PFSK-1 (cell line): ENCODE measurements around the gene PAPLN.

ENCODE experiments used
- FOXP2 ChIP-seq: optimal IDR thresholded peaks from 2 replicates; pipeline ENCODE3; 2011; ENCODE audit warnings: borderline replicate concordance, control low read depth, inconsistent platforms; ENCODE audit not compliant: insufficient read depth; ENCODE audit errors: extremely low read length, extremely low read depth
- POLR2AphosphoS5 ChIP-seq: IDR thresholded peaks from 2 replicates; pipeline ENCODE4 v1.6.1; 2012; ENCODE audit warnings: low read depth, mild to moderate bottlenecking, control low read depth, low read length, moderate library complexity
- REST ChIP-seq, 2 experiments: IDR thresholded peaks; 2 replicates each; pipeline versions ENCODE4 v1.6.1 to v1.8.0; 2011 to 2012; ENCODE audit warnings: low read depth in 2 of 2, low read length in 2 of 2, control low read depth in 1 of 2, inconsistent platforms in 1 of 2, mild to moderate bottlenecking in 1 of 2, moderate library complexity in 1 of 2; ENCODE audit not compliant: insufficient read depth in 1 of 2
- SIN3A ChIP-seq: IDR thresholded peaks from 2 replicates; pipeline ENCODE4 v1.6.1; 2012; ENCODE audit warnings: mild to moderate bottlenecking, low read length, moderate library complexity, borderline replicate concordance; ENCODE audit not compliant: insufficient read depth
- TAF1 ChIP-seq: IDR thresholded peaks from 2 replicates; pipeline ENCODE4 v1.6.1; 2012; ENCODE audit warnings: low read length, control low read depth, borderline replicate concordance; ENCODE audit not compliant: insufficient read depth

The PAPLN gene

GRCh38 chr14:73289729-73290128 lies 52.4 kb downstream of the PAPLN start:
- no peak for TF ChIP-seq REST (IDR thresholded peaks at IDR 0.05; ENCODE audit: insufficient read depth in 1 of 2, low read depth in 2 of 2, low read length in 2 of 2)
- TF ChIP-seq POLR2AphosphoS5, result no peak
- no peak for TF ChIP-seq SIN3A
- no peak for TF ChIP-seq FOXP2
- no peak for TF ChIP-seq TAF1

GRCh38 chr14:73290279-73290678 lies 53.0 kb downstream of the PAPLN start:
- TF ChIP-seq REST (IDR thresholded peaks at IDR 0.05; ENCODE audit: insufficient read depth in 1 of 2, low read depth in 2 of 2, low read length in 2 of 2), result no peak
- TF ChIP-seq FOXP2, result no peak
- no peak for TF ChIP-seq TAF1
- no peak for TF ChIP-seq SIN3A
- no peak for TF ChIP-seq POLR2AphosphoS5

- TF ChIP-seq TAF1 (no peak), REST (IDR thresholded peaks at IDR 0.05; ENCODE audit: insufficient read depth in 1 of 2, low read depth in 2 of 2, low read length in 2 of 2) (no peak), FOXP2 (no peak), SIN3A (no peak), POLR2AphosphoS5 (no peak)
Observed at GRCh38 chr14:73293782-73294781, 56.8 kb downstream of the PAPLN start.

GRCh38 chr14:73295198-73295796 lies 58.0 kb downstream of the PAPLN start:
- TF ChIP-seq POLR2AphosphoS5 (no peak), SIN3A (no peak), TAF1 (no peak), FOXP2 (no peak), REST (IDR thresholded peaks at IDR 0.05; ENCODE audit: insufficient read depth in 1 of 2, low read depth in 2 of 2, low read length in 2 of 2) (no peak)
